C4-2B (cell line): Measurements from ENCODE around the gene RPL9.
"Not testable (repeated sequence)": the region's sequence is repeated elsewhere in the genome, so short reads cannot be mapped to it uniquely, and the experiment has no call there.

Source experiments
- H3K27ac ChIP-seq: fragments of 450-650 bp; 2 replicates; pipeline ENCODE4 v1.5.1; 2017
- ZFX ChIP-seq: fragments of 450-650 bp; IDR thresholded peaks from 2 replicates; pipeline ENCODE4 v1.6.1; 2017
- TF ChIP-seq, protein P1 (sequence below): fragments of 450-650 bp; conservative IDR thresholded peaks from 2 replicates; pipeline ENCODE4 v1.5.1; 2017; ENCODE audit warnings: mild to moderate bottlenecking

Gene RPL9

DNA sequence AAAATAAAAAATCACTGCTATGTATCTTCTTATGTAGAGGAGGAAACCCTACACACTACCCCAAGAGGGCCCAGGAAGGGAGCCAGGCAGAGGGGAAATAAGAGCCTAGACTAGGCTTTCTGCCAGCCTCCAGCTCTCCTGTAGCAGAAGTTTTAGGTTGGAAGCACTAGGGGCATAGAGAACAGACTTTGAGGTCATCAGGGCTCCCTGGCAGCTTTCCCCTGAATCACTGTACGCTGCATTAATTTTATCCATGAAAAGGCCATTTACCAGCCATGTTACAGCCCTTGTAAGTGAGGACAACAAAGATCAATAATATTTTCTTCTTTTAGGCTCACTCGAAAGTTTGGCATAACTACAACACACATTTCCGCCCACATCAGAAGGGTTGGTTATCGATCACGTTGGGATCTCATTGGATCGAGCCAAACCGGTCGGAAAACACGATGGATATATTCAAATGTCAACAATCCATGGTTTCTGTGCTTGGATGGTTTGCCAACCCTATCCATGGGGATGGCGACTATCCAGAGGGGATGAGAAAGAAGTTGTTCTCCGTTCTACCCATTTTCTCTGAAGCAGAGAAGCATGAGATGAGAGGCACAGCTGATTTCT, 24.7 kb downstream of the RPL9 start:
- TF ChIP-seq, protein P1, sequence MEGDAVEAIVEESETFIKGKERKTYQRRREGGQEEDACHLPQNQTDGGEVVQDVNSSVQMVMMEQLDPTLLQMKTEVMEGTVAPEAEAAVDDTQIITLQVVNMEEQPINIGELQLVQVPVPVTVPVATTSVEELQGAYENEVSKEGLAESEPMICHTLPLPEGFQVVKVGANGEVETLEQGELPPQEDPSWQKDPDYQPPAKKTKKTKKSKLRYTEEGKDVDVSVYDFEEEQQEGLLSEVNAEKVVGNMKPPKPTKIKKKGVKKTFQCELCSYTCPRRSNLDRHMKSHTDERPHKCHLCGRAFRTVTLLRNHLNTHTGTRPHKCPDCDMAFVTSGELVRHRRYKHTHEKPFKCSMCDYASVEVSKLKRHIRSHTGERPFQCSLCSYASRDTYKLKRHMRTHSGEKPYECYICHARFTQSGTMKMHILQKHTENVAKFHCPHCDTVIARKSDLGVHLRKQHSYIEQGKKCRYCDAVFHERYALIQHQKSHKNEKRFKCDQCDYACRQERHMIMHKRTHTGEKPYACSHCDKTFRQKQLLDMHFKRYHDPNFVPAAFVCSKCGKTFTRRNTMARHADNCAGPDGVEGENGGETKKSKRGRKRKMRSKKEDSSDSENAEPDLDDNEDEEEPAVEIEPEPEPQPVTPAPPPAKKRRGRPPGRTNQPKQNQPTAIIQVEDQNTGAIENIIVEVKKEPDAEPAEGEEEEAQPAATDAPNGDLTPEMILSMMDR: no peak
- no peak for TF ChIP-seq ZFX
- no peak overlapping the region for H3K27ac ChIP-seq

DNA sequence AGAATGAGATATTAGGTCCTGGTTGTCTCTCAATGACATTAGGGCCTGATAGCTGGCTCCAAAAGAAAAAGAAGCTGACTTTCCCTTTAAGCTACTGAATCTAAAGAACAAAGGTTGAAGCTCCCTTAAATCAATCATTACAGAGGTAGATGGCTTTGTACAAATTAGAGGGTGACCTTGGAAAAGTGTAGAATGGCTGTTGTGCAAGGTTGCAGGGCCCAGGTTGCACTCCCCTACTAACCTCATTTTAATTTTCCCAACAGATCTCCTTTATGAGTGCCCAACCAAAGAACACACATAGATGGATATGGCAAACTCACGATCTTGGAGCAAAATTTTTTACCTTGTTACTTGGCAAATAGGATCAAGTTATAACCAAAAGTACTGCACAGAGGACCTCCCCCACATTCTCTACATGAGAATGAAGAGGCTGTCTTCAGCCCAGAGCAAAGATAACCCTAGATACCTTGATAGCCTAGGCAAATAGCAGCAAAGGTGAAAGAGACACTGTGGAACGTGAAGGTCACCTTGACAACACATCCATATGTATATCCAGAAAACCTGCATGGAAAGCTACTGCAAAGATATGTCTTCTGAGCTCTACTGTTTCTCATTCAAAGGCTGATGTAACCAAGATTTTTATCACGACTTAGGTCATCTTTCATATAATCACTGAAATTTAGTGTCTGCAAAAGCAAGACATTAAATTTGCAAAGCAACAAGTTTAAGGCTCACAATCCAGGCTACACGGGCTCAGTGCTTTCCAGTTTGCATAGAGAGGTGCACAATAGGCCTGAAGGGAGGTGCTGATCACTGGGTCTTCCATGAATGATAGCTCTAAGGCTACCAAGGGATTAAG, 29.0 kb downstream of the RPL9 start:
- TF ChIP-seq, protein P1: no peak
- no peak for TF ChIP-seq ZFX
- no peak overlapping the region for H3K27ac ChIP-seq

DNA sequence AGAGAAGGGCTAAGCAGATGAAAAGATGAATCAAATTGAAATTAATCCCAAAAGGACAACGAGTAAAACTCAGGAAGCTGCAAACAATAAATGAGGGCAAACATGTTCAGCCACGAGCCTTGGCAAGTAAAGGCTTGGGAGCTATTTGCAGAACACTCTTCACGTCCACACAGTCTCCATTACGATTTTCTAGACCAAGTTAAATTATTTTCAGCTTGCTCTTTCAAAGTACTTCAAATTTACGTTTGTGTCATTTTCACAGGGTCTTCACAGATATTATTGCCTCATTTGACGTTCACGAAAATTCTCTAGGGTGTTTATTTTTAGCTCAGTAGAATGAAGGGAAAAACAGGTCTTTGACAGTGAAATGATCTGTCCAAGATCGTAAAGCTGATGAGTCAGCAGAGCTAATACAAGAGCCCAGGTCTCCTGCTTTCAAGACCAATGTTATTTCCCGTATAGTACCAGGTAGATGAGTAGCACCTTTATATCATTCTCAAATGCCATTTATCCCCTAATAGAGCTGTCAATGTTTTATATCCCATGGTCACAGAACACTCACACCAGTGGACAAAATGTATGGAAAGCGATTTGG, 31.1 kb downstream of the RPL9 start:
- no peak overlapping the region for H3K27ac ChIP-seq
- TF ChIP-seq, protein P1: no peak
- no peak for TF ChIP-seq ZFX

DNA sequence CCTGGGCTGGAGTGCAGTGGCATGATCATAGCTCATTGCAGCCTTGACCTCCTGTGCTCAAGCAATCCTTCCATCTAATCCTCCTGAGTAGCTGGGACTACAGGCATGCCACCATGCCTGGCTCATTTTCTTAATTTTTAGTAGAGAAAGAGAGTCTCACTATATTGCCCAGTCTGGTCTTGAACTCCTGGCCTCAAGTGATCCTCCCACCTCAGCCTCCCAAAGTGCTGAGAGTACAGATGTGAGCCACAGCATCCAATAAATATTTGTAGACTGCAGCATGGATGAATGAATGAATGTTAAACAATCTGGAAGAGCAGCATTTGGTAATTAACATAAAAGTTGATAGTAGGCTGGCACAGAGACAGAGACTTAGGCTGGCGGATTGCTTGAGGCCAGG, 32.0 kb downstream of the RPL9 start:
- H3K27ac ChIP-seq: no peak overlapping the region
- TF ChIP-seq, protein P1: no peak
- TF ChIP-seq ZFX: no peak

DNA sequence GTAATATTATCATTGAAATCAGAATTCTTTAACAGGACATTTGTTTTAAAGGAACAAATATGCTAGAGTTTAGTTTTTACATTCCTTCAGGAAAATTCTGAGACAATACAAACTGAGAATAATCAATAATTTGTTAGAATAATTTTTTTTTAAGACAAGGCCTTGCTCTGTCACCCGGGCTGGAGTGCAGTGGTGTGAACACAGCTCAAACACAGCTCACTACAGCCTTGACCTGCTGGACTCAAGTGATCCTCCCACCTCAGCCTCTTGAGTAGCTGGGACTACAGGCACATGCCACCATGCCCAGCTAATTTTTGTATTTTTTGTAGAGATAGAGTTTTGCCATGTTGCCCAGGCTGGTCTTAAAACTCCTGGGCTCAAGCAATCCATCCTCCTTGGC, 33.4 kb downstream of the RPL9 start:
- H3K27ac ChIP-seq: not testable (repeated sequence)

DNA sequence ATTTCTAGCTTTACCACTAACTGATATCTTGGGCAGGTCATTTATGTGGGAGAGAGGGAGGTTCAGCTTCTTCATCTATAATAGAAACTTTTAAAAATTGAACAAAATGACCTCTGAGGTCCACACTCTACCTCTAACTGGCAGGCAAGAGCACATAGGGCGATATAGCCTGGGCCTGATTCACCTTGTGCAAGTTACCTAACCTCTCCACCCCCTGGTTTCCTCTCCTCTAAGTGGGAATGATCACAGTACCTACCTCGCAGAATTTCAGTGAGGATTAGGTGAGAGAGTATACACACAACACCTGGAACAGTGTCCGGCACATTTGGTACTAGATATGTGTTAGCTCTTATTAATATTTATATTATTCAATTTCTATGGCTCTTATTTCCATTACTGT, 36.5 kb downstream of the RPL9 start:
- H3K27ac ChIP-seq: no peak overlapping the region

DNA sequence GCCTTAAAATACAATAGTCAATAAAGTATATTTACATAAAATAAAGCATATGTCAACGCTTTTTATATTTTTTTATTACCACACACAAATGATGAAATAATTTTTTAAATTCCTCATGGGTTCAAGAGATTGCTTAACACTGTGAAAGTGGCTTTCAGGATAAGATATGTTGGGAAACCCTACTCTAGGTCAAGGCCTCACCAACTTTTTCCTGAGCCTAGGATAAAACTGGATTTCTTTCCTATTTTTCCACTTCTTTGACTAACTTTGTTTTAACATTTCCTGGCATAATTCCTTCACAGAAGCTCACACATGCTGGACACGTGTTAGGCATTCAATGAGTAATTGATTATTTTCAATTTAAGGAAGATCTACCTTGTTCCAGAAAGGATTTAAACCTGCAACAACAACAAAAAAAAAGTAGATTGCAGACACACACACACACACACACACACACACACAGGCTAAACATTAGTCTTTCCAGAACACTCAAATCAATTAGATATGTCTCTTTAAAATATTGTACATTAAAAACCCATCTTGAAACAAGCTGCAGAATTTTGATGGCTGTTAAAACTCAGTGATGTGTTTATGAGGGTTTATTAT, 42.9 kb downstream of the RPL9 start:
- TF ChIP-seq, protein P1: no peak
- H3K27ac ChIP-seq: no peak overlapping the region

More for the DNA sequence above, 36.5 kb downstream of the RPL9 start:
- TF ChIP-seq, protein P1: no peak
- no peak for TF ChIP-seq ZFX

DNA sequence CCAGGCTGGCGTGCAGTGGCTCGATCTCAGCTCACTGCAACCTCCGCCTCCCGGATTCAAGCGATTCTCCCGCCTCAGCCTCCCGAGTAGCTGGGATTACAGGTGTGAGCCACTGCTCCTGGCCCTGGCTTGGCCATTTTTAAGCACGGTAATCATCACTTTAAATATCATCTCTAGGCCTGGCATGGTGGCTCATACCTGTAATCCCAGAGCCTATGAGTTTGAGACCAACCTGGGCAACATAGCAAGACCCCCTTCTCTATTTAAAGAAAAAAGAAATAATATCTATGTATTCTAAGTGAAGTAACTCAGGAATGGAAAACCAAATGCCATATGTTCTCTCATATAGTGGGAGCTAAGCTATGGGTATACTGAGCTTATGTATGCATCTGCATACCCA, 47.2 kb downstream of the RPL9 start:
- H3K27ac ChIP-seq: not testable (repeated sequence)
